GM10847 (cell line): Measurements from ENCODE around the gene OST4.

ENCODE experiments used
- POLR2A ChIP-seq: IDR thresholded peaks from 2 replicates; pipeline ENCODE4 v1.6.1; 2011; ENCODE audit not compliant: insufficient read length; ENCODE audit errors: extremely low read depth

OST4 gene

GRCh38 chr2:27050996-27051901 lies 20.2 kb downstream of the OST4 start, which contains the start of gene AGBL5:
Gene AGBL5, plus strand, starts transcription at chr2:27051668. Its CDS starts 1,291 bp downstream, at chr2:27052959.
- TF ChIP-seq POLR2A, result peak; percentile 54

DNA sequence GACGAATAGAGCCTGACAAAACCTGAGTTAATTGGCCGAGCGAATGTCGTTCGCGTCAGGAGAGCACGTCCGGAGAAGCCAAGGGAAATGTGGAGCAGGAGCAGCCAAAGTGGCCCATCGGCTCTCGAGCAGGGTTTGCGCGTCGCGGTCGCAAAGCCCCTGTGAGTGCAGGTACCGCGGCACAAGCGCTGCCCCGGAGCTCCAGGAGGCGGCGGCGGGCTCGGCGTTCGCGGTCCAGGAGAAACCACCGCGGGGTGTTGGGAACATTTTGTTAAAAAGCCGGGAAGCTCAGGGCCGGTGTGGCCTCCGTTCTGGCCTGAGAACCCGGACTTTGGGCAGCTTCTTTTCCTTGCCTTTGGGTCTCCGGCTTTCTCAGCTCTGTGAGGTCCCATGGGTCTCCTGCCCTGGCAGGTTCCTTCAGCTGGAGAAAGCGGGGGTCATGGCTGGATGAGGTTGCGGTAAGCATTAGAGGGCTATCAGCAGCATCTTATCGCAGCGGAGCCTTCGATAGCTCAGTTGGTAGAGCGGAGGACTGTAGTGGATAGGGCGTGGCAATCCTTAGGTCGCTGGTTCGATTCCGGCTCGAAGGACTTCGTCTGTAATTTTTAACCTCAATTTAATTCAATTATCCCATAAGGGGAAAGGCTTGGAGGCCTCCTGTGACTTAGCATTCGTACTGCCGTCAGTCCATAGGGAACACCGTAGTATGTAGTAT lies 21.0 kb downstream of the OST4 start:
- TF ChIP-seq POLR2A, result peak; percentile 38

- peak; percentile 37 for TF ChIP-seq POLR2A
These were observed 21.8 kb downstream of the OST4 start for GRCh38 chr2:27049422-27050280.

DNA sequence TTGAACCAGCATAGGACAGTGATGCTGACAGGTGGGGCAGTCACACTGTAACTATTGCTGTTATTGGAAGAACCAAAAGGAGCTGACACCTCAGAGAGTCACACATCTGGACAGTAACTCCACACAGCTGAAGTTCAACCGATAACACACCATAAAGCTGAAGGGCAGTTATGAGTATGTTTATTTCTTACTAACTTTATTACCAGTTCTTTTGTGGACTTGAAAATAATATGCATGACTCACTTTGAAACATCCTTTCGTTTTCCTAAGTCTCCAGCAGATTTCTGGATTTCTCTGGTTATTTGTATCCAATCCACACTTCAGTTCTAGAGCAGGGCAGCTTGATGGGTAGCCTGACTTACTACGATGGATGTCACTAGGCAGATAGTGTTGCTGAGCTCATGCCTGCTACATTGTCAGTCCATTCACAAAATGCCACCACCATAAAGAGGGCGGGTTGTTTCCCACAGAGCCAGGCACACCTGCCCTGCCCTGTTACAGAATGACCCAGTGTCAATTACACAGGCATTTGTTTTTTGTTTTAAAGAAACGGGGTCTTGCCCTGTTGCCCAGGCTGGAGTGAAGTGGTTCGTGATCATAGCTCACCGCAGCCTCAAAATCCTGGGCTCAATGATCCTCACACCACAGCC lies 28.3 kb downstream of the OST4 start:
- no peak for TF ChIP-seq POLR2A

DNA sequence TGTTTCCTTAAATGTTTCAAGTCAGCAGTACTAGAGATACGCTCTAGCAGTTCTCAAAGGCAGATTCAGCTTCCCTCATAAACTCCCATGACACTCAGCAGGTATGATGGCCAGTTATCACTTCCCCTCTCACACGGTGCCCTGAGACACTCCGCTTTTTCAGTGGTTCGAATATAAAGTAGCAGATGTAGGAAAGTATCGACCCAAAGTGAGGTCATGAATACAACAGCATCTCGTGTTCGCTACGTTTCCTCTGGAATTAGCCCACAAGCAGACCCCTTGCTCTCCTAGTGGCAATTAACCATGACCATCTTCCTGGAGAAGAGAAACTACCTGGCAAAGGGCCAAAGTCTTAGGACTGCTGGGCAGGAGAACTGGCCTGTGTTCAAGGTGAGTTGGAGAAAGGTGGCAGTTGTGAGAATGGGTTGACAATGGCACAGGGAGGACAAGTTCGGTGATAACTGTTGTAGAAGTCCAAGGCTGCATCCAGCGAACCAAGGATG lies 29.2 kb downstream of the OST4 start:
- TF ChIP-seq POLR2A, result no peak

GRCh38 chr2:27041752-27042151 lies 29.7 kb downstream of the OST4 start:
- TF ChIP-seq POLR2A, result no peak

DNA sequence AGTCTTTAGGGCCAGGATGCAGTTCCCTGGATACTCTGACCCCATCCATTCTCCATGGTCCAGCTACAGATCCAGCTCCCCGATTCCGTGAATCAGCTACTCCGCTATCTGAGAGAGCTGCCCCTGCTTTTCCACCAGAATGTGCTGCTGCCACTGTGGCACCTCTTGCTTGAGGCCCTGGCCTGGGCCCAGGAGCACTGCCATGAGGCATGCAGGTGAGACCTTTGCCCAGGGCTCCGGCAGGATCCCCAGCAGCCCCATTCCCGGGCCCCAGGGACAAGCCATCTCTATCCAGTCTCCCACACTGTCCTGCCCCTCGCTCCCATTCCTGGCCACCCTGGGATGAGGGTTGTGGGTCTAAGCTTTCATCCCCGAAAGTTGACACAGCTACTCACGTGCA lies 31.2 kb downstream of the OST4 start:
- TF ChIP-seq POLR2A, result no peak

- TF ChIP-seq POLR2A, result no peak
These were observed 31.6 kb downstream of the OST4 start for GRCh38 chr2:27039871-27040270.

DNA sequence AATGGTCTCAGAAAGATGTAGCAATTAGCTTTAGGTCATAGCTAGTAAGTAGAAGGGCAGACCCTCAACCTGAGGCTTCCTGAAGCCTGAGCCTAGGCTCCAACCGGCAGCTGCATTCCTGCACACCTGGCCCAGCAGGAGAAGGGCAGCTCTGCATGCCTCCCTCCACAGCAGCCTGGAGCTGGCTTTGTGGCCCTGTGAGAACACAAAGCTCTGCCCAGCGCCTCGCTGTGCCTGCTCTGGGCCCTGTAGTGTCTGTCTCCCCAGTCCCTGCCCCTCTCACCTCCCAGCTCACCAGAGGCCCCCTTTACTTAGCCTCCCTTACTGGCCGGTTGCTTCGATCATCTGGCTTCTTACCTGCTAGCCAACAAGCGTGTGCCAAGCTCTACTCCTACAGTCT lies 32.0 kb downstream of the OST4 start:
- TF ChIP-seq POLR2A, result no peak

- no peak for TF ChIP-seq POLR2A
These were observed 32.7 kb downstream of the OST4 start for GRCh38 chr2:27038631-27039339.

DNA sequence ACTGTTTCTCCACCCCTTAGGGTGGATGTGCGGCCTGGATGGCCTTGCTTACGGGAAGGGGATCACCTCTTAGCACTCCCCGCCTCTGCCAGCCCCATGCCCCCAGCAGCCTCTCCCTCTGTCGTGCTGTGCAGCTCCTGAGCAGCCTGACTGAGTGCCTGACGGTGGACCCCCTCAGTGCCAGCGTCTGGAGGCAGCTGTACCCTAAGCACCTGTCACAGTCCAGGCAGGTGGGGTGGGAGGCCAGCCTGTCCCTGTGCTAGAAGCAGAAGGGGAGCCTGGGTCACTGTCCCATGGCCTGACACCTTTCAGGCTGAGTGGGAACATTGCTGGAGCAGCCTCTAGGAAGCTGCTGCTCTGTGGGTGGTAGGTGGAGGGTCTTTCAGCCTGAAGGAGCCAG lies 33.4 kb downstream of the OST4 start:
- no peak for TF ChIP-seq POLR2A

DNA sequence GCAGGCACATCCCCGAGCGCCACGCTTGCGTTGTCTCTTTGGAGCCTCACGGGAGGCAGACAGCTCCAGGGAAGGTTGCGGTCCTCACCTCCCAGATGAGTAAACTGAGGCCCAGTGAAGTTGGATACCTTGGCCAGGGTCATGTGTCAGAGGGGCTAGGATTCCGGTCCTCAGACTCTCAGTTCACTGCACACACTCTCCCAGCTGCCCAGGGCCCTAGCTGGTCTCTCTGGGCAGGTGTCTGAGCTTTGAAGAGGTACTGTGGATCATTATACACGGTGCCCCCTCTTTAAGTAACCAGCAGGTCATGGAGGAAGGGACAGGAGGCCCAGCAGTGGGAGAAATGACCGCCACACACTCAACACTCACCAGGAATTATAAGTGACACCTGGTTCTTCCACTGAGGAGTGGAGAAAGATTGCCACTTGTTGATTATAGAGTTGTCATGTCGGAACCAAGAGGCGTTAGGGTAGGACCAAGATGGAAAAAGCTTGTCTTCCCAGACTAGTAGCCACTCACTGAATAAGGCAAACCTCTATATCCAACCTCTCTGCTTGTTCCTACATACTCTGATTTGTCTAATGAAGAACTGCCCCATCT lies 38.1 kb downstream of the OST4 start:
- no peak for TF ChIP-seq POLR2A

- TF ChIP-seq POLR2A, result peak; percentile 78
These were observed 38.8 kb downstream of the OST4 start, which contains the start of gene TMEM214 for GRCh38 chr2:27032495-27033252. Gene TMEM214, plus strand, starts transcription at chr2:27032965. Its CDS starts 51 bp downstream, at chr2:27033016.
